GM12873 (cell line): ENCODE measurements around the gene QKI.

Experiments used
- TF ChIP-seq, protein P1 (sequence below): IDR thresholded peaks from 2 replicates; pipeline ENCODE4 v1.5.1; 2012; ENCODE audit warnings: low read depth, mild to moderate bottlenecking, moderate library complexity, low read length, control low read depth; ENCODE audit not compliant: insufficient read depth; ENCODE audit errors: missing control alignments

The QKI gene

DNA sequence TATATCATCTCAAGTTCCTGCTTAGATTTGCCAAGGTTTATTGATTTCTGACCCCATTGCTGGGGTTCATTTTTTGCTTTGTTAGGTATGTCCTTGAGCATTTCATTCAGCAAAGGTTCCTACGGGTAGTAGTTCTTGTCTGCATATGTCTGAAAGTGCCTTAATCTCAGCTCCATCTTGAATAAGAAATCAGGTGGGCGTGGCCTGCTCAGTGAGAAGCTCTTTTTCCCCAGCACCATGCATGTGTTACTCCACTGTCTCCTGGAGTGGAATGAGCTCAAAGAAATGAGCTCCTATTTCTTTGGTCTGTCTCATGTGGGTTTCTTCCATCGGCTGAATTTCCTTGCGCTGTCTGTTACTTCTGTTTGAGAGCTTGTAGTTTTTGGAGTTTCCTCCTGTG is 201.9 kb downstream of the QKI start:
- TF ChIP-seq, protein P1, sequence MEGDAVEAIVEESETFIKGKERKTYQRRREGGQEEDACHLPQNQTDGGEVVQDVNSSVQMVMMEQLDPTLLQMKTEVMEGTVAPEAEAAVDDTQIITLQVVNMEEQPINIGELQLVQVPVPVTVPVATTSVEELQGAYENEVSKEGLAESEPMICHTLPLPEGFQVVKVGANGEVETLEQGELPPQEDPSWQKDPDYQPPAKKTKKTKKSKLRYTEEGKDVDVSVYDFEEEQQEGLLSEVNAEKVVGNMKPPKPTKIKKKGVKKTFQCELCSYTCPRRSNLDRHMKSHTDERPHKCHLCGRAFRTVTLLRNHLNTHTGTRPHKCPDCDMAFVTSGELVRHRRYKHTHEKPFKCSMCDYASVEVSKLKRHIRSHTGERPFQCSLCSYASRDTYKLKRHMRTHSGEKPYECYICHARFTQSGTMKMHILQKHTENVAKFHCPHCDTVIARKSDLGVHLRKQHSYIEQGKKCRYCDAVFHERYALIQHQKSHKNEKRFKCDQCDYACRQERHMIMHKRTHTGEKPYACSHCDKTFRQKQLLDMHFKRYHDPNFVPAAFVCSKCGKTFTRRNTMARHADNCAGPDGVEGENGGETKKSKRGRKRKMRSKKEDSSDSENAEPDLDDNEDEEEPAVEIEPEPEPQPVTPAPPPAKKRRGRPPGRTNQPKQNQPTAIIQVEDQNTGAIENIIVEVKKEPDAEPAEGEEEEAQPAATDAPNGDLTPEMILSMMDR: no peak

DNA sequence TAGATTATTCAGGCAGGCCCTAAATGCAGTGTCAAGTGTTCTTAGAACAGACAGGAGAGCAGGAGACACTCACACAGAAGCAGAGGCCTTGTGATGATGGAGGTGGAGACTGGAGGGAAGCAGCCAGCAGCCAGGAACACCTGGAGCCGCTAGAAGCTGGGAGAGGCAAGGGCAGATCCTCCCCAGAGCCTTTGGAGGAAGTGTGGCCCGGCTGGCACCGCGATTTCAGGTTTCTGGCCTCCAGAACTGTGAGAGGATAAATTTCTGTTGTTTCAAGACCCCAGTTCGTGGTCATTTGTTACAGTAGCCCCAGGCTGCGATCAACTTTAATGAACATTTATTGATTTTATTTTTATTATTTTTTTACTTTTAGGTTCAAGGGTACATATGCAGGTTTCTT is 203.0 kb downstream of the QKI start:
- TF ChIP-seq, protein P1: no peak

DNA sequence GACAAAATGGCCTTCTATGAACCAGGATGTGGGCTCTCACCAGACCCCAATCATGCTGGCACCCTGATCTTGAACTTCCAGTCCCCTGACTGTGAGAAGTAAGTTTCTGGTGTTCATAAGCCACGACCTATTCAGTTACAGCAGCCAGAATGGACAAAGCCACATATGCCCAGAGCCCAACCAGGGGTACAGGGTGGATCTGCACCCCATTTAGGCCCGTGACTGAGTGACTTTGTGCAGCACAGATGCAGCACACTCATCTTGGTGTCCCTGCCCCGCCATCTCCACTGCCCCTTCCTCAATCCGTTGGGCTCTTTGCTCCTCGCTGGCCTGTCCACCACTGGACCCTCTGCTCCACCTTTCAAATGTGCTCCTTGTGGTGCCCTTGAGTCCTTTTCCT is 205.6 kb downstream of the QKI start:
- TF ChIP-seq, protein P1: no peak

DNA sequence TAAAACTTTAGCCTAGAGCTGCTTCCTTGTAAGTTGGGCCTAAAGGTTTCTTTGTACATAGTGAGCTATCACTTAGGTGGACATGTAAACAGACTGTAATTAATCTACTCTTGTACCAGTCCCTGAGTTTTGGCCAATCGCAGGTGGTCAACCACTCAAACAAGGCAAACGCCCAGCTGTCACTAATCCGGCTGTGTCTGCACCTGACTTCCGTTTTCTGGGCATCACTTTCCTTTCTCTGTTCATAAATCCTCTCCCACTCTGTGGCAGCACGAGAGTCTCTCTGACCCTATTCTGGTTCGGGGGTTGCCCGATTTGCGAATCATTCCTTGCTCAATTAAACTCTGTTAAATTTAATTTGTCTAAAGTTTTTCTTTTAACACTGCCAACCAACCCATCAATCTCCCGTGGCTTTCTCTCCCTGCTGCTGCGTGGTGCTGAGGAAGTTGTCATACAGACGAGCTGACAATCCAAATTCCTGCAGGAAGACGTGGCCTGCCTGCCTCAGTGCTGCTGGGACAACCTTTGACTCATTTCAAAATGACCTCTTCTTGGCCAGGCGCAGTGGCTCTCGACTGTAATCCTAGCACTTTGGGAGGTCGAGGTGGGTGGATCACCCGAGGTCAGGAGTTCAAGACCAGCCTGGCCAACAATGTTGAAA is 206.3 kb downstream of the QKI start:
- TF ChIP-seq, protein P1: no peak

DNA sequence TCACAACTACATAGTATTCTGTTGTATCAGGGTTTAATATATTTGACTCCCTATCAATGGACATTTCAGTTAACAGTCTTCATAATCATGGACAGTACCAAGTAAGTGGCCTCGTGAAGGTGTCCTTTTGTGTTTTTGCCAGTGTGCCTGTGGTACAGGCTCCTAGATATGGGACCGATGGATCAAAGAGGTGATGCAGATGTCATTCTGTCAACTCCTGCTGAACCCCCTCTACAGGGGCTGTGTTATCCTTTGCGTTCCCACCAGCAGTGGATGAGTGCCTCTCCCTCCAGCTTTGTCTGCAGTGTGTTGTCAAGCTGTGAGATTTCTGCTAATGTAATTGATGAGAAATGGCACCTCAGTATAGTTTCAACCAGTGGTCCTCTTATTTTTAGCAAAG is 210.7 kb downstream of the QKI start:
- TF ChIP-seq, protein P1: no peak

DNA sequence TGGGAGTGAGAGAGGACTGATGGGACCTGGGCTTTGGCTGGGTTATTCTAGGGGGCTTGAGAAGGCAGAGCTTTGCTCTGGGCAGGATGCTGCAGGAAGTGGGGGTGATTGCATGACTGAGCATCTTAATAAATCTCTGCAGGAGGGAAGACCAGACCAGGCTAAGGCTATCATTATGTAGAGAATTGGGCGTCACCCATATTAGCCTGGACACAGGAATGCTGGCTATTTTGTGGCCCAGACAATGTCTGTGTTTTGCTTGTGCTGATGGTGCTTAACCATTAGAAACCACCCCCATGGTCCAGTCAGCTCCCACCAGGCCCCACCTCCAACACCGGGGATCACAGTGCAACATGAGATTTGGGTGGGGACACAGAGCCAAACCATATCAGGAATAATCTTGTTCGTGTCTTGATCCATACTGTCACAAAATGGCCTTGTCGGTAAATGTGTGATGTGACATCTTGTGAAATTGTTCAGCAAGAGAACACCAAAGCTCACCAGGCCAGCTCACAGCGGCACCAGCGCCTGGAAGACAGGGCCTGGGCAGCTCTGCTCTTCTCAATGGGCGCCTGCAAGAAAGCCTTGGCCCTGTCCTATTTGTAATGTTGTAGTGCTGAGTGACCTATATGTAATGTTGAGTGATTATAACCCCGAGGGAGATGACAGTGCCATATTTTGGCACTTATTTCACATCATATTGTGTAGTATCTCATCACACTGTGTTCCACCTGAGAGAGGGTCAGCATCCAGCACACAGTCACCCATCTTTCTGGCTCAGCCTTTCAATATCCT is 211.8 kb downstream of the QKI start:
- TF ChIP-seq, protein P1: no peak

DNA sequence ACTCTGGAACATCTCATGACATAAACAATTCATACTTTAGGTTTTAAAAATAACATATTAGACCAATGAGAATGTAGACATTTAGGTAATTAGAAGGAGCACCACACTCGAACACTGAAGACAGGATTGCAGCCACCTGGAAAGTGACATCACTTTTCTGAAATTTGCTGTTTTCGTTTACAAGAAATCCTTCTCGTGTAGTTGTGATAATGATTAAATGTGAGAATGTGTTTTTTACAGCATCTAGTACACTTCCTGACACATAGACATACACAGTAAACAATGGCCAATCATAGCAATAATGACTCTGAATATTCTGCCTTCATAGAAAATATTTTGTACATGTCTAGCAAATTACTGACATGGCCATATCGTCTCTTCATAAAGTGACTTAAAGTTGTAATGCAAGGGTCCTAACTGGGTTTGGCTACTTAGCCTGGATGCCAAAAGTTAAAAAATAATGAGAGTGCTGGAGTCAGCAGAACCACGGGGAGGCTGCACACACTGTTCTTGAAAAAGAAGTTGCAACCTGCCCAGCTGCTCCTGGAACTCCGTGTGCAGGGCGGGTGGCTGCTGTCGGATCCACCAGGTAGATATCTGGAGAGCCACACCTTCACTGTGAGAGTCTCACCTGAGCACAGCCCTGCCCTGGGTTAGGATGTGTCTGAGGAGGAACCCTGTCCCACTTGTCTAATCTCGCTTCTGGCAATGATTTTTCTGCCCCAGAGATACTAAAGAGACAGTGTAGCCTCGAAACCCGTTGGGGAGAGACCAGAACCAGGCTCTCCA is 212.9 kb downstream of the QKI start:
- TF ChIP-seq, protein P1: no peak
